HTR-8/SVneo (cell line): Measurements from ENCODE around the gene TAS2R60.
"Not testable (repeated sequence)": the region's sequence is repeated elsewhere in the genome, so short reads cannot be mapped to it uniquely, and the experiment has no call there.

Experiments used
- DNase-seq: peaks from one replicate; pipeline ENCODE4 v3.0.0; 2011; ENCODE audit warnings: low spot score, mixed read lengths; ENCODE audit not compliant: insufficient read length
- FAIRE-seq: peaks from 2 replicates; lab custom pipeline; 2011; peaks lifted over from hg19 to GRCh38; lab: Jason Lieb, UNC

Gene TAS2R60

GRCh38 chr7:143443153-143443552 is at the start of gene TAS2R60:
Gene TAS2R60 (plus strand): TSS chr7:143443453. CDS start chr7:143443453, 0 bp downstream.
- no peak for DNase-seq
- no peak for FAIRE-seq

GRCh38 chr7:143394068-143394467 is 49.2 kb upstream of the TAS2R60 start:
- DNase-seq, result no peak
- no peak for FAIRE-seq

- FAIRE-seq (no peak), DNase-seq (no peak)
Observed at GRCh38 chr7:143394777-143395176, 48.5 kb upstream of the TAS2R60 start.

- DNase-seq (no peak), FAIRE-seq (no peak)
Observed at GRCh38 chr7:143395187-143396149, 47.8 kb upstream of the TAS2R60 start.

GRCh38 chr7:143396182-143396581 is 47.1 kb upstream of the TAS2R60 start:
- DNase-seq (no peak), FAIRE-seq (no peak)

GRCh38 chr7:143396625-143397556 is 46.4 kb upstream of the TAS2R60 start:
- no peak for DNase-seq
- FAIRE-seq, result no peak

- FAIRE-seq, result no peak
- no peak for DNase-seq
Observed at GRCh38 chr7:143397710-143398530, 45.3 kb upstream of the TAS2R60 start.

- no peak for FAIRE-seq
- DNase-seq, result no peak
Observed at GRCh38 chr7:143398616-143399015, 44.6 kb upstream of the TAS2R60 start.

GRCh38 chr7:143399151-143399550 is 44.1 kb upstream of the TAS2R60 start:
- DNase-seq (no peak), FAIRE-seq (no peak)

- DNase-seq (no peak), FAIRE-seq (no peak)
Observed at GRCh38 chr7:143399642-143400041, 43.6 kb upstream of the TAS2R60 start.

GRCh38 chr7:143401265-143401664 is 42.0 kb upstream of the TAS2R60 start:
- FAIRE-seq (no peak), DNase-seq (no peak)

- DNase-seq, FAIRE-seq: not testable (repeated sequence)
Observed at GRCh38 chr7:143402233-143402632, 41.0 kb upstream of the TAS2R60 start.

- FAIRE-seq, result no peak
- DNase-seq, result no peak
Observed at GRCh38 chr7:143405173-143406001, 37.9 kb upstream of the TAS2R60 start.

- DNase-seq, result no peak
- FAIRE-seq, result no peak
Observed at GRCh38 chr7:143406002-143406357, 37.3 kb upstream of the TAS2R60 start.

GRCh38 chr7:143407287-143408251 is 35.7 kb upstream of the TAS2R60 start:
- DNase-seq (no peak), FAIRE-seq (no peak)

GRCh38 chr7:143408252-143408685 is 35.0 kb upstream of the TAS2R60 start:
- no peak for DNase-seq
- no peak for FAIRE-seq

- DNase-seq, result no peak
- FAIRE-seq, result no peak
Observed at GRCh38 chr7:143408686-143409561, 34.3 kb upstream of the TAS2R60 start, which contains the start of gene EPHA1. Gene EPHA1 (minus strand): TSS chr7:143408856. CDS start chr7:143408805, 51 bp downstream.
